IPS-18a (cell line): ENCODE measurements around the gene RBM23.
"Not testable (repeated sequence)": the region's sequence is repeated elsewhere in the genome, so short reads cannot be mapped to it uniquely, and the experiment has no call there.

Experiments used
- H3K27ac ChIP-seq: one replicate; pipeline ENCODE4 v1.5.1; 2013; ENCODE audit warnings: low read length
- H3K27me3 ChIP-seq: one replicate; pipeline ENCODE4 v1.6.1; 2013; ENCODE audit warnings: mild to moderate bottlenecking, low read length; ENCODE audit not compliant: control insufficient read depth, insufficient read depth
- H3K36me3 ChIP-seq: one replicate; pipeline ENCODE4 v1.6.1; 2013; ENCODE audit warnings: low read depth, low read length; ENCODE audit not compliant: control insufficient read depth
- H3K4me1 ChIP-seq: one replicate; pipeline ENCODE4 v1.6.1; 2013; ENCODE audit warnings: low read depth, low read length; ENCODE audit not compliant: control insufficient read depth
- H3K4me3 ChIP-seq: one replicate; pipeline ENCODE4 v1.5.1; 2013; ENCODE audit warnings: low read length
- H3K9ac ChIP-seq: one replicate; pipeline ENCODE4 v1.6.1; 2013; ENCODE audit warnings: mild to moderate bottlenecking, low read length, moderate library complexity
- H3K9me3 ChIP-seq: one replicate; pipeline ENCODE4 v1.6.1; 2013; ENCODE audit warnings: low read depth, low read length; ENCODE audit not compliant: control insufficient read depth

The RBM23 gene

DNA sequence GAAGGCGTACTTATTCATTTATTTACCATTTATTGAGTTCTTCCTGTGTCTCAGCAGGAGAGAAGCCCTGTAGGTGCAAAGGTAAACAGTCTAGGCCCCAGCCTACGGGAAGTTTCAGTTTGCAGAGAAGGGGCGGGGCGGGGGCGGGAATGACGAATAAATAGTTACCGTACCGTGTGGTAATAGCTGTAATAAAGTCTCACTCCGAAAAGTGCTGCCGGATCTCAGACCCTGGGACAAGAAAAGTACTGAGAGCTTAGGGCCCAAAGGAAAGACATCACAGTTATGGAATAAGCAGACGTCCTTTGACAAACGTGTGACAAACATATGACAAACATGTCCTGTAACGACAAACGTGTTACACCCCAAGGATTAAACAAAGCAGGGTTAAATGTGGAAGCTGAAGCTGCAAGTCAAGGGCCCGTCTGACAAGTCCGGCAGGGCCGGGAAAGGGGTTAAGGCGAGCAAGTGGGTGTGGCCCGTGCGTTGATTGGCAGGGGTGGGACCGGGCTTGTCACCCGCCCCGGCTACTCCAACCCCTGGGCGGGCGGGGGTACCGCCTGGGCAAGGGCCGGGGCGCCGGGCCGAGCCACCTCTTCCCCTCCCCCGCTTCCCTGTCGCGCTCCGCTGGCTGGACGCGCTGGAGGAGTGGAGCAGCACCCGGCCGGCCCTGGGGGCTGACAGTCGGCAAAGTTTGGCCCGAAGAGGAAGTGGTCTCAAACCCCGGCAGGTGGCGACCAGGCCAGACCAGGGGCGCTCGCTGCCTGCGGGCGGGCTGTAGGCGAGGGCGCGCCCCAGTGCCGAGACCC, 47.5 kb downstream of the RBM23 start, which contains the start of gene LRP10:
TSS of gene LRP10 (plus strand) at position 517 of the 809 bp plus-strand sequence. CDS start 564 bp downstream, outside the sequence.
- Histone ChIP-seq H3K9ac (peak within 1 kb of the TSS; percentile 59), H3K9me3 (no peaks in the 10 kb centered on the region), H3K36me3 (peaks cover 7% of the 10 kb centered on the region), H3K4me1 (peaks cover 12% of the 10 kb centered on the region), H3K4me3 (peak within 1 kb of the TSS; percentile 82), H3K27ac (peak within 1 kb of the TSS; percentile 76), H3K27me3 (no peaks in the 10 kb centered on the region)

- peak overlapping the region; percentile 82 for H3K4me3 ChIP-seq
- H3K4me1 ChIP-seq, result peaks cover 12% of the 10 kb centered on the region
- H3K9me3 ChIP-seq, result no peaks in the 10 kb centered on the region
- H3K27me3 ChIP-seq, result no peaks in the 10 kb centered on the region
- H3K27ac ChIP-seq, result no peak overlapping the region
- H3K36me3 ChIP-seq, result peaks cover 7% of the 10 kb centered on the region
- H3K9ac ChIP-seq, result no peak overlapping the region
These were observed 48.1 kb downstream of the RBM23 start for GRCh38 chr14:22870811-22871223.

DNA sequence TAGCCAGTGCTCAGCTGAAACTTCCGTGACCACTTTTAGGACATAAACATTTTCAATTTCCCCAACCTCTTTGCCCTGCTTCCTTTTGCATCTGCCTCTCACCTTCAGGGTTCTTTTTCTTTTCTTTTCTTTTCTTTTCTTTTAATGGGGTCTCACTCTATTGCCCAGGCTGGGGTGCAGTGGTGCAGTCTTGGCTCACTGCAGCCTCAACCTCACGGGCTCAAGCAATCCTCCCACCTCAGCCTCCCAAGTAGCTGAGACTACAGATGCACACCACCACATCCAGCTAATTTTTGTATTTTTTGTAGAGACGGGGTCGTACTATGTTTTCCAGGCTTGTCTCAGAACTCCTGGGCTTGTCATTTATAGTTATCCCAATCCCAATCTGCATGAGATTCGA, 52.1 kb downstream of the RBM23 start:
- Histone ChIP-seq H3K9ac (no peak overlapping the region), H3K36me3 (no peaks in the 10 kb centered on the region)

DNA sequence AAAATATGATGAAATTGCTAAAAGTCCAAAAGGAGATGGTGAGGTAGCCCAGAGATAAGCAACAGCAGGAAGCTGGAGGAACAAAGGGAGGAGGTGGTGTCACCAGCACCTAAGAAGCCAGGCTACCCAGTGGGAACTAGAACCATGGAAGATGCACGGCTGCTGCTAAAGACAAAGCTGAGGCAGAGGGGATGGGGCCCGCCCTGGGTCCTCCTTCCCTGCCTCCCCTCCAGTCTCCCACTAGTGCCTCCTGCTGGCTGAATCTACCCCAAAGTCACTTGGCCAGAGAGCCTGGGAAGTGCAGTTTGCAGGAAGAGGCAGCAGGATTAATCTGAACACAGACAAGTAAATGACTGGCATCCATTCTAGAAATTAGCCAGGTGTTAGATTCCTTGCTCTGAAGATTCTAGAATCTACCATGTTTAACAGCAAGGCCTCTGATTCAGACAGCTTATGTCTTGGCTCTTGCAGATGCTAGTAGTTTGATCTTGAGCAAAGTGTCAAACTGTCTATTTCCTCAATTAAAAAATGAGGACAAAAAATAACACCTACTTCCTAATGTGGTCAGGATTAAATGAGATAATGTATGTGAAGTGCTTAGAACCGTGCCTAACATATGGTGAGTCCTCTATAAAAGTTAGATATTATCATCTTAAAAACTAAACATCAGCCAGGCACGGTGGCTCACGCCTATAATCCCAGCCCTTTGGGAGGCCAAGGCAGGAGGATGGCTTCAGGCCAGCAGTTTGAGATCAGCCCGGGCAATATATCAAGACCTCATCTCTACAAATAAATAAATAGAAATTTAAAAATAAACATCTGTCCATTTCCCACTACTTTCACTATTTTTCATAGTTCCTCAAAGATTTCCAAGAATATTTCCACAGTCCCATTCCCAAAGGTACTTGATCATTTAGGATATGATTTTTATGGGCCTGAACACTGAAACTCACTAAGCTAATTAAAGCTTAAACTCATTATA, 53.2 kb downstream of the RBM23 start:
- H3K36me3 ChIP-seq, result no peaks in the 10 kb centered on the region
- no peak overlapping the region for H3K27ac ChIP-seq
- H3K27me3 ChIP-seq, result no peaks in the 10 kb centered on the region
- H3K9ac ChIP-seq, result no peak overlapping the region
- no peaks in the 10 kb centered on the region for H3K9me3 ChIP-seq
- H3K4me3 ChIP-seq, result no peak overlapping the region
- H3K4me1 ChIP-seq, result peaks cover 5% of the 10 kb centered on the region

More for the DNA sequence above, 52.1 kb downstream of the RBM23 start:
- peaks cover 12% of the 10 kb centered on the region for H3K4me1 ChIP-seq
- H3K27me3 ChIP-seq, result no peaks in the 10 kb centered on the region
- H3K27ac ChIP-seq, result no peak overlapping the region
- no peaks in the 10 kb centered on the region for H3K9me3 ChIP-seq
- H3K4me3 ChIP-seq, result no peak overlapping the region

DNA sequence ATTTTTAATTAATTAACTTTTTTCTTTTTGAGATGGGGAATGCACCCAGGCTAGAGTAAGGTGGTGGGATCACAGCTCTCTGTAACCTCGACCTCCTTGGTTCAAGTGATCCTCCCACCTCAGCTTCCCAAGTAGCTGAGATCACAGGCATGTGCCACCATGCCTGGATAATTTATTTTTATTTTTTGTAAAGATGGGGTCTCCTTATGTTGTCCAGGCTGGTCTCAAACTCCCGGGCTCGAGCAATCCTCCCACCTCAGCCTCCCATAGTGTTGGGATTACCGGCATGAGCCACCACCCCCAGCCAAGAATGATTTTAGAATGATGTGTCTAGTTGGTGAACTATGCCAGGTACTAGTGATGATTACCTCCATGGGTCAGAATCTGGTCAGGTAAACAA, 54.0 kb downstream of the RBM23 start:
- Histone ChIP-seq H3K4me3 (no peak overlapping the region), H3K36me3 (no peaks in the 10 kb centered on the region), H3K9ac (no peak overlapping the region), H3K27ac (no peak overlapping the region), H3K27me3 (no peaks in the 10 kb centered on the region), H3K4me1 (no peaks in the 10 kb centered on the region), H3K9me3 (no peaks in the 10 kb centered on the region)

DNA sequence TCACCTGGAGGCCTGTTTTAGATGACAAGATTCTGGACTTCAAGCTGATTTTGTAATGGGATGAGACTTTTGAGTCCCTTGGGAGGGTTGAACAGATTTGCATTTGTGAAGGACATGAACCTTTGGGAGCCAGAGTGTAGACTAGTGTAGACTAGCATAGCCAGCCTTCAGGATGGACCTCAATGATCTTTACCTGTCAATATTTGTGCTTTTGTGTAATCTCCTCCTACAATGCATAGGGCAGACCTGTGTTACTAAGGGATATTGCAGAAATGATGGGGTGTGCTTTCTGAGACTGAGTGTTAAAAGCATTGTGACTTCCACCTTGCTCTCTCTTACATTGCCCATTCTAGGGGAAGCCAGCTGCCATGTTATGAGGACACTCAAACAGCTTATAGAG, 57.3 kb downstream of the RBM23 start:
- H3K4me3 ChIP-seq, result no peak overlapping the region
- H3K9ac ChIP-seq, result no peak overlapping the region
- no peaks in the 10 kb centered on the region for H3K27me3 ChIP-seq
- H3K27ac ChIP-seq, result no peak overlapping the region
- no peaks in the 10 kb centered on the region for H3K4me1 ChIP-seq
- H3K36me3 ChIP-seq, result no peaks in the 10 kb centered on the region
- no peaks in the 10 kb centered on the region for H3K9me3 ChIP-seq

DNA sequence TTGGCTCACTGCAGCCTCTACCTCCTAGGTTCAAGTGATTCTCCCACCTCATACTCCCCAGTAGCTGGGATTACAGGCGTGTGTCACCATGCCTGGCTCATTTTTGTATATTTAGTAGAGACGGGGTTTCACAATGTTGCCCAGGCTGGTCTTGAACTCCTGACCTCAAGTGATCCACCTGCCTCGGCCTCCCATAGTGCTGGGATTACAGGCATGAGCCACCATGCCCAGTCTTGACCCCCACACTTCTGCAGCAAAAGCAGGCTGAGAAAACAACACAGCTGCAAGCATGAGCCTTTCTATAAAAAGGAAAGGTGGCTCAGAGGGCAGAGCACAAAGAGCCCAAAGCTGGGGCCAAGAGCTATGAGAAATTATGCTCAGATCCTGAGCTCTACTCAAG, 58.6 kb downstream of the RBM23 start:
- H3K27ac ChIP-seq, H3K4me3 ChIP-seq, H3K9ac ChIP-seq, H3K27me3 ChIP-seq, H3K36me3 ChIP-seq, H3K9me3 ChIP-seq, H3K4me1 ChIP-seq: not testable (repeated sequence)

DNA sequence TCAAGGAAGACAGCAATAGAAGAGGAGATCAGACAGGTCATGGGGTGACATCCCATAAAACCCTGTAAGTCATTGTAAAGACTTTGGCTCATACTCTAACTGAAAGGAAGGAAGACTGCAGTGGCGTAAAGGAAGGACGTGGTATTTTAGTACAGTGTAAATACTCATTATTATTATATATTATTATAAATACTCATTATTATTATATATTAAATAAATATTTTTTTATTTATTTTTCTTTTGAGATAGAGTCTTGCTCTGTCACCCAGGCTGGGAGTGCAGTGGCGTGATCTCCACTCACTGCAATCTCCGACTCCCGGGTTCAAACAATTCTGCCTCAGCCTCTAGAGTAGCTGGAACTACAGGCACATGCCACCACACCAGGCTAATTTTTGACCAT, 62.5 kb downstream of the RBM23 start:
- Histone ChIP-seq H3K4me1 (peaks cover 3% of the 10 kb centered on the region), H3K4me3 (no peak overlapping the region), H3K27me3 (no peaks in the 10 kb centered on the region), H3K9ac (no peak overlapping the region), H3K36me3 (no peaks in the 10 kb centered on the region), H3K9me3 (no peaks in the 10 kb centered on the region), H3K27ac (no peak overlapping the region)

DNA sequence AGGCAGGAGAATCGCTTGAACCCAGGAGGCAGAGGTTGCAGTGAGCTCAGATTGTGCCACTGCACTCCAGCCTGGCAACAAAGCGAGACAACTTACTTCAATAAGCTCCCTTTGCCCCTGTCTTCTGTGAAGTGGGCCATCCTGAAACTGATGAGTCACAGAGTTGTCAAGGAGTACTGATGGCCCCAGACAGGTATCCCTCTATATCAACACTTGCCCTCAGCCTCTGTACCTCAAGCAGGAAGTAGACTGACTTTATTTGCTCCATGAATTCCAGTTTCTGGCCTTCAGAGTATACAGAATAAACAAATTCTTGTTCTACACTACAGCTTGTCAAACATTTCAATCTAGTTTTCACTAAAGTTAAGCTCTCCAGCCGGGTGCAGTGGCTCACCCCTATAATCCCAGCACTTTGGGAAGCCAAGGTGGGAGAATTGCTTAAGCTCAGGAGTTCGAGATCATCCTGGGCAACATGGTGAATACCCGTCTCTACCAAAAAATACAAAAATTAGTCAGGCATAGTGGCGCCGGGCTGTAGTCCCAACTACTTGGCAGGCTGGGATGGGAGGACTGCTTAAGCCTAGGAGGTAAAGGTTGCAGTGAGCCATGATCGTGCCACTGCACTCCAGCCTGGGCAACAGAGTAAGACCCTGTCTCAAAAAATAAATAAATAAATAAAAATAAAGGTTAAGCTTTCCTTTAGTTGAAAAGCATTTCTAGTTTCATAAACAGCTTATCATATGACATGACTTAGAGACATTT, 63.8 kb downstream of the RBM23 start:
- Histone ChIP-seq H3K36me3 (no peaks in the 10 kb centered on the region), H3K27ac (no peak overlapping the region), H3K9me3 (no peaks in the 10 kb centered on the region), H3K27me3 (no peaks in the 10 kb centered on the region), H3K9ac (no peak overlapping the region), H3K4me1 (peaks cover 3% of the 10 kb centered on the region), H3K4me3 (no peak overlapping the region)

DNA sequence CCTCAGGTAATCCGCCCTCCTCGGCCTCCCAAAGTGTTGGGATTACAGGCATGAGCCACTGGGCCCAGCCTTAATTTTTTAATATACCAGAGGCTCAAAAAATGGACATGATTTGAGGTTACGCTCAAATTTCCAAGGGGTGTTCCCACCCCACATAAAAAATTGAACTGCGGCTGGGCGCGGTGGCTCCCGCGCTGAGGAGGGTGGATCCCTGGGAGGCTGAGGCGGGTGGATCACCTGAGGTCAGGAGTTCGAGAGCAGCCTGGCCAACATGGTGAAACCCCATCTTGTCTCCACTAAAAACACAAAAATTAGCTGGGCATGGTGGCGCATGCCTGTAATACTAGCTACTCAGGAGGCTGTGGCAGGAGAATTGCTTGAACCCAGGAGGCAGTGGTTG, 64.7 kb downstream of the RBM23 start:
- not testable (repeated sequence) for H3K27me3 ChIP-seq, H3K36me3 ChIP-seq, H3K27ac ChIP-seq, H3K9me3 ChIP-seq, H3K4me3 ChIP-seq, H3K9ac ChIP-seq, H3K4me1 ChIP-seq
